OCI-LY7 (cell line): ENCODE measurements around the gene VEPH1. TPM values are rescaled to one million over a fixed set of nuclear protein-coding genes. Genes with fewer than 3 reads are reported as not detected.

Experiments used
- BruUV-seq: library from RNA; stranded (reverse); fragments of 400-500 nt; replicated peaks from 2 replicates; lab custom pipeline; 2021; lab: Mats Ljungman, UMichigan
- CTCF ChIA-PET: fragments of 300-600 bp; sonication (Branson Sonifier 250); formaldehyde crosslinking; loops from one replicate; lab custom pipeline; 2022; ENCODE audit warnings: antibody characterized with exemption; ENCODE audit not compliant: unreplicated experiment; lab: Charles Lee
- POLR2A ChIA-PET: fragments of 300-600 bp; sonication (Branson Sonifier 250); formaldehyde crosslinking; loops from one replicate; lab custom pipeline; 2022; ENCODE audit warnings: antibody characterized with exemption; lab: Charles Lee
- DNase-seq: peaks from one replicate; pipeline ENCODE4 v3.0.0-alpha.2; 2015; ENCODE audit warnings: low spot score
- H2AFZ ChIP-seq: fragments of 200-600 bp; sonication (generic), shearing (Covaris generic); 2 replicates; pipeline ENCODE4 v1.6.1; 2014; ENCODE audit warnings: mild to moderate bottlenecking, antibody characterized with exemption, low read length, moderate library complexity
- H3K27ac ChIP-seq: fragments of 200-600 bp; sonication (generic); 2 replicates; pipeline ENCODE4 v1.5.1; 2014; ENCODE audit warnings: mixed run types, low read depth, mild to moderate bottlenecking, moderate library complexity, low read length, inconsistent platforms; ENCODE audit not compliant: poor library complexity, severe bottlenecking
- H3K36me3 ChIP-seq: fragments of 200-600 bp; sonication (generic); 2 replicates; pipeline ENCODE4 v1.6.1; 2014; ENCODE audit warnings: mild to moderate bottlenecking, antibody characterized with exemption, low read length, moderate library complexity, mixed read lengths; ENCODE audit not compliant: insufficient read depth
- H3K4me1 ChIP-seq: fragments of 200-600 bp; sonication (generic); 2 replicates; pipeline ENCODE4 v1.5.1; 2014; ENCODE audit warnings: mild to moderate bottlenecking, low read length; ENCODE audit not compliant: insufficient read depth, poor library complexity, severe bottlenecking
- H3K4me2 ChIP-seq: fragments of 200-600 bp; sonication (generic); 2 replicates; pipeline ENCODE4 v1.6.1; 2014; ENCODE audit warnings: mild to moderate bottlenecking, low read length
- H3K4me3 ChIP-seq: fragments of 200-600 bp; sonication (generic); 2 replicates; pipeline ENCODE4 v1.5.1; 2014; ENCODE audit warnings: mild to moderate bottlenecking, low read depth, low read length; ENCODE audit not compliant: poor library complexity, severe bottlenecking
- H3K79me2 ChIP-seq: fragments of 200-600 bp; sonication (generic); 2 replicates; pipeline ENCODE4 v1.6.1; 2016; ENCODE audit warnings: low read depth, mild to moderate bottlenecking, low read length, moderate library complexity, mixed read lengths; ENCODE audit not compliant: insufficient read depth
- H3K9me2 ChIP-seq: fragments of 200-600 bp; sonication (generic); 2 replicates; pipeline ENCODE4 v1.6.1; 2016; ENCODE audit warnings: mild to moderate bottlenecking, low read length, mixed read lengths; ENCODE audit not compliant: insufficient read depth
- H3K9me3 ChIP-seq: fragments of 200-600 bp; sonication (generic); 2 replicates; pipeline ENCODE4 v1.6.1; 2014; ENCODE audit warnings: mild to moderate bottlenecking, mixed run types, low read length, mixed read lengths
- H4K20me1 ChIP-seq: fragments of 200-600 bp; sonication (generic); 2 replicates; pipeline ENCODE4 v1.6.1; 2014; ENCODE audit warnings: mild to moderate bottlenecking, antibody characterized with exemption, low read length, moderate library complexity, mixed read lengths; ENCODE audit not compliant: insufficient read depth
- EZH2phosphoT487 ChIP-seq: fragments of 200-600 bp; sonication (generic); IDR thresholded peaks from 2 replicates; pipeline ENCODE4 v1.6.1; 2018; ENCODE audit warnings: low read depth, borderline replicate concordance, mild to moderate bottlenecking, mixed run types, antibody characterized with exemption, low read length, moderate library complexity, mixed read lengths
- intact Hi-C: fragments of 100-400 bp; cut with micrococcal nuclease; formaldehyde crosslinking; loops from one replicate; pipeline ENCODE4 v1.10.0; 2022; ENCODE audit not compliant: unreplicated experiment
- total RNA-seq, 2 experiments: library from RNA; depleted of rRNA in 1 of 2; stranded (reverse); fragments of >200 nt in 1 of 2; shearing (Covaris generic) in 1 of 2; gene quantifications; 2 replicates each; pipeline ENCODE4 v1.2.3, GENCODE V29; 2014 to 2022
- TF ChIP-seq, protein P1 (sequence below): fragments of 200-600 bp; sonication (generic); conservative IDR thresholded peaks from 2 replicates; pipeline ENCODE4 v1.5.1; 2014; ENCODE audit warnings: mild to moderate bottlenecking, antibody characterized with exemption, low read length, moderate library complexity, mixed read lengths

The VEPH1 gene
- total RNA-seq, 2 experiments from 2014 or later: not detected

DNA sequence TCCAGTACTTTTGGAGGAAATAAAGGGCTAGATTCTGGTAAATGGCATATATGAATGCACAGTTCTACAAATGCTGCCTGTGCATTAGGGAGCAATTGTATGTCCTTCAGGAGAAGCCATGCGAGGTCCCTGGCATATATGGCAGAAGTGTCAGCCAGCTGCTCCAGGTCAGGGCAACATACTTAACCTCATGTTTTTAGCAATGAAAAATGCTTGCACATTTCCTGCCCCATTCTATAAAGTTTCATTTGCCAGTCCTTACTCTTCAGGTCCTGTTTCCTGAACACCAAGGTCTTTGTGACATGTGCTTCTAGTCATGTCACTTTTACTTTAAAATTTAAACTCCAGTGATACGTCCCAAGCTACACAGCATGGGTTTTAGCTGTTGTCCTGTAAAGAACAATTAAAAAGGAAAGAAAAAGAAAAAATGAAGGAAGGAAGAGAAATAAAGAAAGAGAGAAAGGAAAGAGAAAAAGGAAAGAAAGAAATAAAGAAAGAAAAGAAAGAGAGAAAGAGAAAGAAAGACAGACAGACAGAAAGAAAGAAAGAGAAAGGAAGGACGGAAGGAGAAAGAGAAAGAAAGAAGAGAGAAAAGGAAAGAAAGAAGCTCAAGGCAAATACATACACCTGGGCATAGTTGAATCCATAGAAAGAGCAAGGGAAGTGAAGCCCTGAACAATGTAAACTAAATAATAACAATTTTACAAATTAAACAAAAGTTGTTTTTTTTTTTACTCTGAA, 86.7 kb downstream of the VEPH1 start:
- no peaks in the 10 kb centered on the region for H3K9me3 ChIP-seq
- no peak overlapping the region for H3K27ac ChIP-seq
- TF ChIP-seq, protein P1, sequence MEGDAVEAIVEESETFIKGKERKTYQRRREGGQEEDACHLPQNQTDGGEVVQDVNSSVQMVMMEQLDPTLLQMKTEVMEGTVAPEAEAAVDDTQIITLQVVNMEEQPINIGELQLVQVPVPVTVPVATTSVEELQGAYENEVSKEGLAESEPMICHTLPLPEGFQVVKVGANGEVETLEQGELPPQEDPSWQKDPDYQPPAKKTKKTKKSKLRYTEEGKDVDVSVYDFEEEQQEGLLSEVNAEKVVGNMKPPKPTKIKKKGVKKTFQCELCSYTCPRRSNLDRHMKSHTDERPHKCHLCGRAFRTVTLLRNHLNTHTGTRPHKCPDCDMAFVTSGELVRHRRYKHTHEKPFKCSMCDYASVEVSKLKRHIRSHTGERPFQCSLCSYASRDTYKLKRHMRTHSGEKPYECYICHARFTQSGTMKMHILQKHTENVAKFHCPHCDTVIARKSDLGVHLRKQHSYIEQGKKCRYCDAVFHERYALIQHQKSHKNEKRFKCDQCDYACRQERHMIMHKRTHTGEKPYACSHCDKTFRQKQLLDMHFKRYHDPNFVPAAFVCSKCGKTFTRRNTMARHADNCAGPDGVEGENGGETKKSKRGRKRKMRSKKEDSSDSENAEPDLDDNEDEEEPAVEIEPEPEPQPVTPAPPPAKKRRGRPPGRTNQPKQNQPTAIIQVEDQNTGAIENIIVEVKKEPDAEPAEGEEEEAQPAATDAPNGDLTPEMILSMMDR: no peak
- no peak for TF ChIP-seq EZH2phosphoT487
- H4K20me1 ChIP-seq: no peaks in the 10 kb centered on the region
- POLR2A ChIA-PET: interaction anchor here (0.6 kb wide), 1 partner anchor 798 kb away, joined by 3 read pairs; no protein-coding TSS in a partner anchor
- H3K4me2 ChIP-seq: no peak overlapping the region
- CTCF ChIA-PET: no interaction called here
- no peak overlapping the region for H2AFZ ChIP-seq
- no peaks in the 10 kb centered on the region for H3K36me3 ChIP-seq
- no peak for DNase-seq
- H3K4me1 ChIP-seq: no peaks in the 10 kb centered on the region
- H3K9me2 ChIP-seq: no peaks in the 10 kb centered on the region
- intact Hi-C loops: no loop called here
- no peak overlapping the region for H3K4me3 ChIP-seq
- BruUV-seq: no TSS peak
- H3K79me2 ChIP-seq: no peaks in the 10 kb centered on the region

DNA sequence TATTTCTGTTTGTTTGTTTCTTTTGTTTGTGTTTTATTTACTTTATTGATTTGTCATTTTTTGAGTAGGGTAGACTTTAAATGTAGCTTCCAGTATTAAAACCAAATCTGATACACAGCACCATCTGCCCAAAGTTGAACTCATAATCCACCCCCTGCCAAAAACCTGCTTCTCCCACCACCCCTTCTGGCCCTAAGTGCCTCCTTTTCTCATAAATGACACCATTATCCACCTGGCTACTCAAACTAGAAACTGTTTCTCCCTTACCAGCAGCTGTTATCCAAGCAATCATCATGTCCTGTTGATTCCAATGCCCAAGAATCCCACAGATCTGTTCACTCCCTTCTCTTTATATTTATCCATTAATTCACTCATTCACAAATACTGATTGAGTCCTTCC, 88.4 kb downstream of the VEPH1 start:
- Histone ChIP-seq H3K9me3 (no peaks in the 10 kb centered on the region), H3K36me3 (no peaks in the 10 kb centered on the region), H3K27ac (no peak overlapping the region), H2AFZ (no peak overlapping the region), H3K4me1 (no peaks in the 10 kb centered on the region), H3K4me2 (no peak overlapping the region), H3K79me2 (no peaks in the 10 kb centered on the region), H3K9me2 (no peaks in the 10 kb centered on the region), H4K20me1 (no peaks in the 10 kb centered on the region), H3K4me3 (no peak overlapping the region)
- no peak for DNase-seq
- POLR2A ChIA-PET: no interaction called here
- CTCF ChIA-PET: no interaction called here
- intact Hi-C loops: no loop called here
- TF ChIP-seq EZH2phosphoT487: no peak
- TF ChIP-seq, protein P1: no peak
- no TSS peak for BruUV-seq

DNA sequence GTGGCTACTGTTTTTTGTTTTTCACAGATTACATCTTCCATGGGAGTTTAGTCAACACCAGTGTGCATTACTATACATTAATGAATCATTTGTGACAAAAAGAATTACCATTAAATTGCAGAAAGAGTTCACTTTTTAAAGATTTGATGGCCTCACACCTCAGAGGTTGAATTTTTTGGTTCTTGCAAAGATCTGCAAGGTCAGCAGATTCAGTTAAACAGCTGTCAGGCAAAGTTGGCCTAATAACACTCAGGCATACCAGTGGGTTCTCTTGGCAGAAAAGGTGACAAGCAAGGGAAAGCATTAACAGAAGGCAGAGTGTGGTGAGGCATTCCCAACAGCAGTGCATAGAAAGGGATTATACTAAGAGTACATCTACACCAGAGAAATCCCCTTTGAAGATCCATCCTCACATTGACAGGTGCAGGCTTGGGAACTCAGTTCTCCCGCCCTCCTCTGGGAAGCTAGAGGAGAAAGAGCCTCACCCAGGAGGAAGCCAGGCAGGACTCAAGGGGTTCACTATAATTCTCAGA, 90.8 kb downstream of the VEPH1 start:
- CTCF ChIA-PET: no interaction called here

More for the DNA sequence above, 90.8 kb downstream of the VEPH1 start:
- no peak overlapping the region for H3K27ac ChIP-seq
- no TSS peak for BruUV-seq
- no peak overlapping the region for H3K4me2 ChIP-seq
- no peaks in the 10 kb centered on the region for H3K9me2 ChIP-seq
- TF ChIP-seq EZH2phosphoT487: no peak
- TF ChIP-seq, protein P1: no peak
- POLR2A ChIA-PET: interaction anchor here (1.0 kb wide), 1 partner anchor 377 kb away, joined by 3 read pairs; no protein-coding TSS in a partner anchor
- H3K9me3 ChIP-seq: no peaks in the 10 kb centered on the region
- H3K4me1 ChIP-seq: no peaks in the 10 kb centered on the region
- H3K79me2 ChIP-seq: no peaks in the 10 kb centered on the region
- no peaks in the 10 kb centered on the region for H3K36me3 ChIP-seq
- no peak overlapping the region for H3K4me3 ChIP-seq
- H2AFZ ChIP-seq: no peak overlapping the region
- intact Hi-C loops: no loop called here
- DNase-seq: no peak
- no peaks in the 10 kb centered on the region for H4K20me1 ChIP-seq
